Right lobe of liver (tissue), 6 donors: ENCODE data around the gene ANAPC2. TPM values are rescaled to one million over a fixed set of nuclear protein-coding genes. Genes with fewer than 3 reads are reported as not detected.

Source experiments
- ATAC-seq, 4 donors: fragments of 200-7000 bp; cut with Tn5 transposase; one replicate each; pipeline ENCODE4 v1.9.1; 2020; ENCODE audit warnings: mild to moderate bottlenecking in 4 of 4, moderate library complexity in 4 of 4
- DNase-seq, 3 donors: peaks; one replicate each; pipeline ENCODE4 v3.0.0-alpha.2; 2020
- H3K27ac ChIP-seq, 3 donors: fragments of 200-600 bp; one replicate each; pipeline ENCODE4 v1.8.0; 2022
- H3K27me3 ChIP-seq, 2 donors: fragments of 200-600 bp; one replicate each; pipeline ENCODE4 v1.8.0; 2022
- H3K36me3 ChIP-seq, 4 donors: fragments of 200-600 bp; sonication (generic) in 1 of 4; one replicate each; pipeline versions ENCODE4 v1.5.1 to v1.8.0; 2017 to 2022; ENCODE audit warnings: control low read depth in 1 of 4
- H3K4me1 ChIP-seq, 4 donors: fragments of 200-600 bp; sonication (generic) in 1 of 4; one replicate each; pipeline versions ENCODE4 v1.5.1 to v1.8.0; 2017 to 2022; ENCODE audit warnings: control low read depth in 1 of 4
- H3K4me3 ChIP-seq, 3 donors: fragments of 200-600 bp; one replicate each; pipeline ENCODE4 v1.8.0; 2022
- H3K9me3 ChIP-seq, 4 donors: fragments of 200-600 bp; sonication (generic) in 1 of 4; one replicate each; pipeline versions ENCODE4 v1.5.1 to v1.8.0; 2017 to 2022; ENCODE audit warnings: control low read depth in 1 of 4
- POLR2A ChIP-seq: fragments of 450-650 bp; IDR thresholded peaks from one replicate; pipeline ENCODE4 v1.6.1; 2017; ENCODE audit warnings: antibody characterized with exemption, mild to moderate bottlenecking
- WGBS: methylation state at CpG from one replicate; pipeline ENCODE4 v1.1.6; 2018; ENCODE audit warnings: low coverage, low lambda C conversion rate; ENCODE audit not compliant: insufficient coverage; ENCODE audit errors: missing lambda C conversion rate; 5-methylcytosine and 5-hydroxymethylcytosine counted together
- intact Hi-C, 2 donors: fragments of 100-400 bp; cut with DNase I; formaldehyde crosslinking; loops; one replicate each; pipeline versions ENCODE4 v1.11.2 to v1.14.1; 2022
- total RNA-seq, 6 experiments: library from RNA; depleted of rRNA in 2 of 6; stranded (reverse); fragments of >200 nt in 2 of 6; fragmentation: NEBNext Ultra II Directional in 3 of 6; extraction: Animal tissue kit (Norgen Biotek cat#: 25700) in 3 of 6; gene quantifications; one replicate each; pipeline versions ENCODE4 v1.1.0 to v1.2.4, GENCODE V29; 2016 to 2023
- TF ChIP-seq, protein P1 (sequence below), 4 donors: fragments of 200-600 bp in 3 of 4; fragments of 450-650 bp in 1 of 4; IDR thresholded peaks; one replicate each; pipeline versions ENCODE4 v1.5.1 to v1.8.0; 2016 to 2022; ENCODE audit warnings: antibody characterized with exemption in 4 of 4, mild to moderate bottlenecking in 2 of 4
- donor health status: DM: no; HTN: yes; CAD: no.
- donor health status: DM: no; HTN: no; CAD: no.
- donor health status: DM: no; HTN: no; CAD: no.
- donor health status: DM: no; HTN: yes; CAD: no.
- donor health status: DM: no; HTN: yes; CAD: no.

Gene ANAPC2
- total RNA-seq, 6 experiments from 2014 or later, result 16.1 to 36.5 (median 27.9) TPM

DNA sequence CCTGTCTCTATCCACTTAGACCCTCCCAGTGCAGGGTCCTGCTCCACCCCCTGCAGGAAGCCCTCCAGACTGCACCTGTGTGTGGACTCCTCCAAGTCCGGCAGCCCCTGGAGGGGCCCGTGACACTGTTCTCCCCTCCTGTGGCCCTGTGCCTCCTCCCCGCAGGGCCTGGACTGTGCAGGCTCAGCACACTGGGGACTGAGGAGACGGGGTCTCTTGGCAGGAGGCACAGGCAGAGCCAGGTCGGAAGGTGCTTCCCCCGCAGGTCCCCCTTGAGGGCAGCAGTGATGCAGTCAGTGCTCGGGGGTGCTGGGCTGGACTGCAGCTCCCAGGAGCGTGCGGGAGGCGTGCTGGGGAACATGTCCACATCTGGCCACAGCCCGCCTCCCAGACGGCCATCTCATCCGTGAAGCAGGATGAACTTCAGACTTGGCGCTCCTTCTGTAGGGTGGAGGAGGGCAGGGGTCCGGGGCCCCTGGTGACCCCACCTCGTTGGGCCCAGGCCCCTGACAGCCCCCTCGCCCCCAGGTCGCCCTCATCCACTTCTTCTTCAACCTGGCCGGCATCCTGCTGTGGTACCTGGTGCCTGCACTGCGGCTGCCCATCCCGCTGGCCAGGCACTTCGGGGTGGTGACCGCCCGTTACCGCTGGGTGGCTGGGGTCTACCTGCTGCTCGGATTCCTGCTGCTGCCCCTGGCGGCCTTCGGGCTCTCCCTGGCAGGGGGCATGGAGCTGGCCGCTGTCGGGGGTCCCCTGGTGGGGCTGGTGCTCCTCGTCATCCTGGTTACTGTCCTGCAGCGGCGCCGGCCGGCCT lies 47.3 kb upstream of the ANAPC2 start:
- no peak overlapping the region for H3K4me3 ChIP-seq
- DNase-seq (no peak), ATAC-seq (no peak)
- intact Hi-C loops, result loop anchor here in 1 of 2 donors (10.0 kb wide), 1 partner anchor 51 kb away; the partner anchor contains the start of genes ANAPC2 and SSNA1
- WGBS, result 43% methylated on average over 2 of the region's 35 CpGs
- no peaks in the 10 kb centered on the region for H3K9me3 ChIP-seq
- H3K36me3 ChIP-seq, result no peaks in the 10 kb centered on the region
- no peaks in the 10 kb centered on the region for H3K27me3 ChIP-seq
- no peak for TF ChIP-seq POLR2A
- TF ChIP-seq, protein P1, sequence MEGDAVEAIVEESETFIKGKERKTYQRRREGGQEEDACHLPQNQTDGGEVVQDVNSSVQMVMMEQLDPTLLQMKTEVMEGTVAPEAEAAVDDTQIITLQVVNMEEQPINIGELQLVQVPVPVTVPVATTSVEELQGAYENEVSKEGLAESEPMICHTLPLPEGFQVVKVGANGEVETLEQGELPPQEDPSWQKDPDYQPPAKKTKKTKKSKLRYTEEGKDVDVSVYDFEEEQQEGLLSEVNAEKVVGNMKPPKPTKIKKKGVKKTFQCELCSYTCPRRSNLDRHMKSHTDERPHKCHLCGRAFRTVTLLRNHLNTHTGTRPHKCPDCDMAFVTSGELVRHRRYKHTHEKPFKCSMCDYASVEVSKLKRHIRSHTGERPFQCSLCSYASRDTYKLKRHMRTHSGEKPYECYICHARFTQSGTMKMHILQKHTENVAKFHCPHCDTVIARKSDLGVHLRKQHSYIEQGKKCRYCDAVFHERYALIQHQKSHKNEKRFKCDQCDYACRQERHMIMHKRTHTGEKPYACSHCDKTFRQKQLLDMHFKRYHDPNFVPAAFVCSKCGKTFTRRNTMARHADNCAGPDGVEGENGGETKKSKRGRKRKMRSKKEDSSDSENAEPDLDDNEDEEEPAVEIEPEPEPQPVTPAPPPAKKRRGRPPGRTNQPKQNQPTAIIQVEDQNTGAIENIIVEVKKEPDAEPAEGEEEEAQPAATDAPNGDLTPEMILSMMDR (IDR thresholded peaks at IDR 0.05), result no peak
- peaks cover 0 to 8% (median 0%) of the 10 kb centered on the region in 4 donors for H3K4me1 ChIP-seq
- H3K27ac ChIP-seq, result no peak overlapping the region

DNA sequence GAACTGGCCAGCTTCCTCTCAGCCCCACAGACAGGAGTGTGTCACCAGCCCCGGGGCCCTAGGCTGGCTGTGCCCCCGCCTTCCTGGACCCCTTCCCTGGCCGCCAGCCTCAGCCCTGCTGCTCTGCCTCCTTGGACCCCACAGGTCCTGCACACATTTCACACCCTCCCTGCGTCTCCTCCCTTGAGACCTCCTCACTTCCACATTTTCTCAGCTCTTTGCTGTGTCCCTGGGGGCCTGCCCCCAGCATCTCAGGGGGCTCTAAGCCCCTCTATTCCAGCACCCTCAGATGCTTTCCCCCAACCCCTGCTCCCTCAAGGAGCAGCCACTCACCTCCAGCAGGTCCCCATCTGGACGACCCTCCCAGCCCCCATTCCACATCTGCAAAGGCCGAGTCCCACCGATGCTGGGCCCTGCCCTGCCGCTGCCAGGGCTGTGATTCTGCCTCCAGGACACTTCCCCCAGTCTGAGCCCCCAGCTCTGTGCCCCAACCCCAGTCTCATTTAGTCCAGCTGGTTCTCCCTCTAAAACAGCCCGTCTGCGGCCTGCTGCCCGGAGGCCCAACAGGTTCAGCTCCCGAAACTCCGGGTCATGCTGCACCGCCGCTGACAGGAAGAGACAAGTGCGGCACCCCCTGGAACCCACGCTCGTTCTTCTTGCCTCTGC lies 46.5 kb upstream of the ANAPC2 start:
- no peaks in the 10 kb centered on the region for H3K27me3 ChIP-seq
- ATAC-seq, result no peak

DNA sequence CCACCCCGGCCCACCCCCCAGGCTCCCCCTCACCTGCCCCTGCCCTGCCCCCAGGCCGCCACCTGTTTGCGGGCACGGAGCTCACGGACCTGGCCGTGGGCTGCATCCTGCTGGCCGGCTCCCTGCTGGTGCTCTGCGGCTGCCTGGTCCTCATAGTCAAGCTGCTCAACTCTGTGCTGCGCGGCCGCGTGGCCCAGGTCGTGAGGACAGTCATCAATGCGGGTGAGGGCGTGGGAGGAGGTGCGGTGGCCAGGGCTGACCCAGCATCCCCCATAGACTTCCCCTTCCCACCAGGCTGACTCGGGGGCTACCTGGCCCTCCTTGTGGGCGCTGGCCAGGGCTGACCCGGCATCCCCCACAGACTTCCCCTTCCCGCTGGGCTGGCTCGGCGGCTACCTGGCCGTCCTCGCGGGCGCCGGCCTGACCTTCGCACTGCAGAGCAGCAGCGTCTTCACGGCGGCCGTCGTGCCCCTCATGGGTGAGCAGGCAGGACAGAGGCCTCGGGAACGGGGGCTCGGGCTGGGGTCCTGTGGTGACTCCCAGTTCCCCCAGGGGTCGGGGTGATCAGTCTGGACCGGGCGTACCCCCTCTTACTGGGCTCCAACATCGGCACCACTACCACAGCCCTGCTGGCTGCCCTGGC lies 45.8 kb upstream of the ANAPC2 start:
- Histone ChIP-seq H3K36me3 (no peaks in the 10 kb centered on the region), H3K27me3 (no peaks in the 10 kb centered on the region), H3K27ac (no peak overlapping the region), H3K4me1 (peaks cover 0 to 6% (median 0%) of the 10 kb centered on the region in 4 donors), H3K4me3 (no peak overlapping the region), H3K9me3 (no peaks in the 10 kb centered on the region)
- intact Hi-C loops, result loop anchor here (5.0 to 10.0 kb wide), 4 partner anchors 49 to 117 kb away; partner anchors contain the start of genes ANAPC2 (in 1 of the 2) and SSNA1 (in 1 of the 2)
- TF ChIP-seq, protein P1 (IDR thresholded peaks at IDR 0.05), result no peak
- TF ChIP-seq POLR2A, result no peak
- DNase-seq (no peak), ATAC-seq (no peak)
- WGBS, result 10% methylated on average over 2 of the region's 40 CpGs

More for the DNA sequence above, 46.5 kb upstream of the ANAPC2 start:
- no peak overlapping the region for H3K27ac ChIP-seq
- no peak for TF ChIP-seq POLR2A
- TF ChIP-seq, protein P1 (IDR thresholded peaks at IDR 0.05), result no peak
- no peaks in the 10 kb centered on the region for H3K9me3 ChIP-seq
- intact Hi-C loops, result loop anchor here (5.0 to 10.0 kb wide), 4 partner anchors 50 to 118 kb away; partner anchors contain the start of genes ANAPC2 (in 1 of the 2) and SSNA1 (in 1 of the 2)
- WGBS, result 64% methylated on average over 9 of the region's 18 CpGs
- H3K36me3 ChIP-seq, result no peaks in the 10 kb centered on the region
- DNase-seq, result no peak
- H3K4me1 ChIP-seq, result peaks cover 0 to 7% (median 0%) of the 10 kb centered on the region in 4 donors
- H3K4me3 ChIP-seq, result no peak overlapping the region

DNA sequence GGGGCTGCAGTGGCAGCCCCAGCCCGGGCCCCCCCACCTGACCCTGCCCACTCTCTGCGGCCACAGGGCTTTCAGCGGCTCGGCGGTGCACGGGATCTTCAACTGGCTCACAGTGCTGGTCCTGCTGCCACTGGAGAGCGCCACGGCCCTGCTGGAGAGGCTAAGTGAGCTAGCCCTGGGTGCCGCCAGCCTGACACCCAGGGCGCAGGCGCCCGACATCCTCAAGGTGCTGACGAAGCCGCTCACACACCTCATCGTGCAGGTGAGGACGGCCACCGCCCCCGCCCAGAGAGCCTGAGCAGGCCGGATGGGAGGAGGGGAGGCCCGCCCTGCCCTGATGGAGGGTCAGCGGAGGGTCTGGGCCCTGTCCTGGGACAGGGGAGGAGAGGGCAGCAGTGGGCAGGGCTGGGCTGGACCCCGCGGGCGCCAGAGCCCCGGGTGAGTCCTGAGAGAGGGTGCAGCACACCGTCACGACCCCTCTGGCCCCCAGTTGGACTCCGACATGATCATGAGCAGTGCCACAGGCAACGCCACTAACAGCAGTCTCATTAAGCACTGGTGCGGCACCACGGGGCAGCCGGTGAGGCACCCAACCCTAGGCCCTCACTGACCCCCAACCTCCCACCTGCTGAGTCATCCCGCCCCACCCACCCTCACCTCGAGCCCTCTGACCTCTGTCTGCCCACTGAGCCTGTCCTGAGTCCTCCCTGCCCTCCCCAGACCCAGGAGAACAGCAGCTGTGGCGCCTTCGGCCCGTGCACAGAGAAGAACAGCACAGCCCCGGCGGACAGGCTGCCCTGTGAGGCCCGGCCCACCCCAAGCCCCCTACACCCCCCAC lies 45.0 kb upstream of the ANAPC2 start:
- Histone ChIP-seq H3K36me3 (no peaks in the 10 kb centered on the region), H3K27ac (no peak overlapping the region), H3K9me3 (no peaks in the 10 kb centered on the region), H3K4me3 (no peak overlapping the region), H3K27me3 (no peaks in the 10 kb centered on the region), H3K4me1 (peaks cover 0 to 6% (median 0%) of the 10 kb centered on the region in 4 donors)
- DNase-seq (no peak), ATAC-seq (no peak)
- TF ChIP-seq, protein P1 (IDR thresholded peaks at IDR 0.05), result no peak
- 31% methylated on average over 3 of the region's 40 CpGs for WGBS
- intact Hi-C loops, result loop anchor here (5.0 to 10.0 kb wide), 4 partner anchors 49 to 116 kb away; partner anchors contain the start of genes ANAPC2 (in 1 of the 2) and SSNA1 (in 1 of the 2)
